ENCODE results near the gene EXD1.

DNA sequence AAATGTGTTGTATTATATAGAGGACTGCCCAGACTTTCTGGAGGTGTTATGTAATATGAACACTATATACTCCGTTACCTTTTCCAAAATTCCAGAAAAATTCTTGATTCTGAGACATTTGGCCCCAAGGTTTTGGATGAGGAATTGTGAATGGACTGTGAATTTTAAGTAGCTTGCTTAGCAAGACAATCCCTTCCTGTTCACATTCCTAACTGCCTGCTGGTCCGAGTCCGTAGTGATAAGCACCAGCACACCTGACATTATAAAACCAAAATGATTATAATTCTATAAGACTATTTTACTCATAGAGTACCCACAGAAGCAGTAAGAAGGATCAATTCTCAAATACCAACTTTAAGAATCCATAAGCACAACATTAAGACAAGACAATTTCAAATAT is 11.2 kb downstream of the EXD1 start:
- no peak for TF ChIP-seq EZH2phosphoT487 (IDR thresholded peaks at IDR 0.05; ENCODE audit: unreplicated experiment)
- TF ChIP-seq, protein P1, sequence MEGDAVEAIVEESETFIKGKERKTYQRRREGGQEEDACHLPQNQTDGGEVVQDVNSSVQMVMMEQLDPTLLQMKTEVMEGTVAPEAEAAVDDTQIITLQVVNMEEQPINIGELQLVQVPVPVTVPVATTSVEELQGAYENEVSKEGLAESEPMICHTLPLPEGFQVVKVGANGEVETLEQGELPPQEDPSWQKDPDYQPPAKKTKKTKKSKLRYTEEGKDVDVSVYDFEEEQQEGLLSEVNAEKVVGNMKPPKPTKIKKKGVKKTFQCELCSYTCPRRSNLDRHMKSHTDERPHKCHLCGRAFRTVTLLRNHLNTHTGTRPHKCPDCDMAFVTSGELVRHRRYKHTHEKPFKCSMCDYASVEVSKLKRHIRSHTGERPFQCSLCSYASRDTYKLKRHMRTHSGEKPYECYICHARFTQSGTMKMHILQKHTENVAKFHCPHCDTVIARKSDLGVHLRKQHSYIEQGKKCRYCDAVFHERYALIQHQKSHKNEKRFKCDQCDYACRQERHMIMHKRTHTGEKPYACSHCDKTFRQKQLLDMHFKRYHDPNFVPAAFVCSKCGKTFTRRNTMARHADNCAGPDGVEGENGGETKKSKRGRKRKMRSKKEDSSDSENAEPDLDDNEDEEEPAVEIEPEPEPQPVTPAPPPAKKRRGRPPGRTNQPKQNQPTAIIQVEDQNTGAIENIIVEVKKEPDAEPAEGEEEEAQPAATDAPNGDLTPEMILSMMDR (conservative IDR thresholded peaks at IDR 0.05; ENCODE audit: low read depth in 2 of 2): no peak
- TF ChIP-seq EZH2 (IDR thresholded peaks at IDR 0.05; ENCODE audit: low read depth, unreplicated experiment): no peak
- TF ChIP-seq, protein P2, sequence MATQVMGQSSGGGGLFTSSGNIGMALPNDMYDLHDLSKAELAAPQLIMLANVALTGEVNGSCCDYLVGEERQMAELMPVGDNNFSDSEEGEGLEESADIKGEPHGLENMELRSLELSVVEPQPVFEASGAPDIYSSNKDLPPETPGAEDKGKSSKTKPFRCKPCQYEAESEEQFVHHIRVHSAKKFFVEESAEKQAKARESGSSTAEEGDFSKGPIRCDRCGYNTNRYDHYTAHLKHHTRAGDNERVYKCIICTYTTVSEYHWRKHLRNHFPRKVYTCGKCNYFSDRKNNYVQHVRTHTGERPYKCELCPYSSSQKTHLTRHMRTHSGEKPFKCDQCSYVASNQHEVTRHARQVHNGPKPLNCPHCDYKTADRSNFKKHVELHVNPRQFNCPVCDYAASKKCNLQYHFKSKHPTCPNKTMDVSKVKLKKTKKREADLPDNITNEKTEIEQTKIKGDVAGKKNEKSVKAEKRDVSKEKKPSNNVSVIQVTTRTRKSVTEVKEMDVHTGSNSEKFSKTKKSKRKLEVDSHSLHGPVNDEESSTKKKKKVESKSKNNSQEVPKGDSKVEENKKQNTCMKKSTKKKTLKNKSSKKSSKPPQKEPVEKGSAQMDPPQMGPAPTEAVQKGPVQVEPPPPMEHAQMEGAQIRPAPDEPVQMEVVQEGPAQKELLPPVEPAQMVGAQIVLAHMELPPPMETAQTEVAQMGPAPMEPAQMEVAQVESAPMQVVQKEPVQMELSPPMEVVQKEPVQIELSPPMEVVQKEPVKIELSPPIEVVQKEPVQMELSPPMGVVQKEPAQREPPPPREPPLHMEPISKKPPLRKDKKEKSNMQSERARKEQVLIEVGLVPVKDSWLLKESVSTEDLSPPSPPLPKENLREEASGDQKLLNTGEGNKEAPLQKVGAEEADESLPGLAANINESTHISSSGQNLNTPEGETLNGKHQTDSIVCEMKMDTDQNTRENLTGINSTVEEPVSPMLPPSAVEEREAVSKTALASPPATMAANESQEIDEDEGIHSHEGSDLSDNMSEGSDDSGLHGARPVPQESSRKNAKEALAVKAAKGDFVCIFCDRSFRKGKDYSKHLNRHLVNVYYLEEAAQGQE (IDR thresholded peaks at IDR 0.05; ENCODE audit: unreplicated experiment): no peak
- no peak for TF ChIP-seq CREB1 (CRISPR knock-in tag; IDR thresholded peaks at IDR 0.05; ENCODE audit: low read depth)
- TF ChIP-seq, protein P3, sequence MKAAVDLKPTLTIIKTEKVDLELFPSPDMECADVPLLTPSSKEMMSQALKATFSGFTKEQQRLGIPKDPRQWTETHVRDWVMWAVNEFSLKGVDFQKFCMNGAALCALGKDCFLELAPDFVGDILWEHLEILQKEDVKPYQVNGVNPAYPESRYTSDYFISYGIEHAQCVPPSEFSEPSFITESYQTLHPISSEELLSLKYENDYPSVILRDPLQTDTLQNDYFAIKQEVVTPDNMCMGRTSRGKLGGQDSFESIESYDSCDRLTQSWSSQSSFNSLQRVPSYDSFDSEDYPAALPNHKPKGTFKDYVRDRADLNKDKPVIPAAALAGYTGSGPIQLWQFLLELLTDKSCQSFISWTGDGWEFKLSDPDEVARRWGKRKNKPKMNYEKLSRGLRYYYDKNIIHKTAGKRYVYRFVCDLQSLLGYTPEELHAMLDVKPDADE (IDR thresholded peaks at IDR 0.05): no peak
- no peak for TF ChIP-seq POLR2AphosphoS5 (IDR thresholded peaks at IDR 0.05; ENCODE audit: low read depth)
- no peak for TF ChIP-seq ZNF114 (CRISPR knock-in tag; IDR thresholded peaks at IDR 0.05)
- TF ChIP-seq JUNB (IDR thresholded peaks at IDR 0.05; ENCODE audit: unreplicated experiment): no peak
- TF ChIP-seq NANOG (IDR thresholded peaks at IDR 0.05; ENCODE audit: borderline replicate concordance): no peak
- no peak for TF ChIP-seq STAT1 (IDR thresholded peaks at IDR 0.05; ENCODE audit: unreplicated experiment)
- no peak for TF ChIP-seq ZNF331 (CRISPR knock-in tag; IDR thresholded peaks at IDR 0.05; ENCODE audit: low read depth)

Measured in GM23338 (cell line).